Mucosa of descending colon (tissue), 3 donors: Measurements from ENCODE around the gene NHERF1. TPM values are rescaled to one million over a fixed set of nuclear protein-coding genes. Genes with fewer than 3 reads are reported as not detected.

ENCODE experiments used
- ATAC-seq: fragments of 200-7000 bp; cut with Tn5 transposase; one replicate; pipeline ENCODE4 v1.9.1; 2020; ENCODE audit warnings: mild to moderate bottlenecking, moderate library complexity
- DNase-seq, 3 donors: peaks; one replicate each; pipeline ENCODE4 v3.0.0-alpha.2; 2020
- H3K36me3 ChIP-seq: fragments of 200-600 bp; one replicate; pipeline ENCODE4 v1.8.0; 2021; ENCODE audit warnings: low read depth, mild to moderate bottlenecking
- H3K4me1 ChIP-seq: fragments of 200-600 bp; one replicate; pipeline ENCODE4 v1.8.0; 2021; ENCODE audit warnings: low read depth, mild to moderate bottlenecking
- H3K4me3 ChIP-seq: fragments of 200-600 bp; one replicate; pipeline ENCODE4 v1.8.0; 2021; ENCODE audit warnings: mild to moderate bottlenecking
- H3K9me3 ChIP-seq: fragments of 200-600 bp; one replicate; pipeline ENCODE4 v1.8.0; 2021; ENCODE audit warnings: mild to moderate bottlenecking
- CTCF ChIP-seq: fragments of 200-600 bp; IDR thresholded peaks from one replicate; pipeline ENCODE4 v1.8.0; 2022; ENCODE audit warnings: antibody characterized with exemption, mild to moderate bottlenecking
- intact Hi-C, 2 donors: fragments of 100-400 bp; cut with DNase I in 1 of 2; cut with micrococcal nuclease in 1 of 2; formaldehyde crosslinking; loops; one replicate each; pipeline versions ENCODE4 v1.11.0 to v1.11.1; 2022; cut with DNase I, micrococcal nuclease
- total RNA-seq, 3 donors: library from RNA; stranded (reverse); fragmentation: NEBNext Ultra II Directional in 2 of 3; extraction: Animal tissue kit (Norgen Biotek cat#: 25700) in 2 of 3; gene quantifications; one replicate each; pipeline versions ENCODE4 v1.2.1 to v1.2.4, GENCODE V29; 2021 to 2023
- donor health status: DM: no; HTN: no; CAD: no; lungs with moderate emphysema.
- donor health status: DM: no; HTN: no; CAD: no.
- donor health status: DM: no; HTN: yes; CAD: no.

The NHERF1 gene
- total RNA-seq, 3 donors from 2014 or later = 109 to 281 (median 164) TPM

GRCh38 chr17:74807925-74808324 is 59.5 kb downstream of the NHERF1 start:
- Histone ChIP-seq H3K4me1 (no peaks in the 10 kb centered on the region), H3K36me3 (no peaks in the 10 kb centered on the region), H3K9me3 (no peaks in the 10 kb centered on the region), H3K4me3 (no peak overlapping the region)
- no peak for TF ChIP-seq CTCF
- intact Hi-C loops = no loop called here
- DNase-seq (no peak), ATAC-seq (no peak)

DNA sequence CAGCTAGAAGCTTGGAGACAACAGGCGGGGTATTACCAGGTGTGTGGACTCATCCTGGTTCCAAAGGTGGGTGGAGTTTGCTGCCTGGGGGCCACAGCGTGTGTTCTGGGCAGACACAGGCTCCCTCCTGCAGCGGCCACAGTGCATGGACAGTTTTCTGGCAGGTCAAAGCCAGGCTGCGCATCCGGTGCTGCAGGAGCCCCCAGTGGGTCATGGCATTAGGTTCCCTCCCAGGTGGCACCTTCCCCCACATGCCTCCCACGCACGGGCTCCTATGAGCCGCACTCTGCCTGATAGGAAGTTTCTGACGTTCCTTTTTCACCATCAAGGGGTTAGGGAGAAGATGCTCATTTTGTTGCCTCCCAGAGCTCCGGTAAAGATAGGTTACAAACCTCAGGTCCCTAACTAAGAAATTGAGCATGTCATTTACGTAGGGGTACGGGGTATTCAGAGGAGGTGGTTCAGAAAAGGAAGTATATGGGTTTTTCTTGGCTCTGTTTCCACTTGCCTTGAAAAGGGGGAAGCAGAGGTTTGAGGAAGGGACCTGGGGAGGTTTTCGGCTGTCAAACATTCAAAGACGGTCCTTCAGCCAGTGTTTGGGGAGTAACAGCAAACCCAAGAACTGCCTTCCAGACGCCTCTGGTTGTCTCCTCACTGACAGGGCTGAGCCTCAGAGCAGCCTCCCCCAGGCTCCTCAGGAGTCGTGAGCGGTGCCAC is 60.4 kb downstream of the NHERF1 start:
- H3K4me3 ChIP-seq = no peak overlapping the region
- no peaks in the 10 kb centered on the region for H3K4me1 ChIP-seq
- no peak for ATAC-seq
- no peak for DNase-seq
- H3K36me3 ChIP-seq = no peaks in the 10 kb centered on the region
- intact Hi-C loops = no loop called here
- H3K9me3 ChIP-seq = no peaks in the 10 kb centered on the region
- TF ChIP-seq CTCF = no peak

DNA sequence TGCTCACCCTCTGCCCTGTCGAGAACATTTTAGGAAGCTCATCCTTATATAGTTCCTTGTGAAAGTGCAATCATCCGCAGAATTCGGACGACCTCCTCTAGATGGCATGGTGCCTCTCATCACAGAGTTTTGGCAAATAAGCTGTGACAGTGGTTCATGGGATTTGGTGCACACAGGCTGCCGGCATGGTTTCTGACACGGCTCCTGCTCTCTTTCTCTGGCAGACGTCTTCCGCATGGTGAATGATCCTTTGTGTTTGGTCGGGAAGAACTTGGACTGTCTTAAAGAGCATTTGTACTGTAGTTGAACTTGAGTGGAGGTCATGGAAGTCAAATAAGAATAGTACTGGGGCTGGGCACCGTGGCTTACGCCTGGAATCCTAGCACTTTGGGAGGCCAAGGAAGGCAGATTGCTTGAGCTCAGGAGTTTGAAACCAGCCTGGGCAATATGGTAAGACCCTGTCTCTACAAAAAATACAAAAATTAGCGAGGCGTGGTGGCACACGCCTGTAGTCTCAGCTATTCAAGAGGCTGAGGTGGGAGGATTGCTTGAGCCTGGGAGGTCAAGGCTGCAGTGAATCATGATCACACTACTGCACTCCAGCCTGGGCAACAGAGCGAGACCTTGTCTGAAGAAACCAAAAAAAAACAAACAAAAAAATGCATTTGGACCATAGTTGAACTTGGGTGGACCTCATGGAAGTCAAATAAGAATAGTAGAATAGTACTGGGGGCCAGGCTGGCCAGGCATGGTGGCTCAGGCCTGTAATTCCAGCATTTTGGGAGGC is 62.5 kb downstream of the NHERF1 start:
- no peaks in the 10 kb centered on the region for H3K9me3 ChIP-seq
- no peak for DNase-seq
- no peak overlapping the region for H3K4me3 ChIP-seq
- no peaks in the 10 kb centered on the region for H3K36me3 ChIP-seq
- intact Hi-C loops = no loop called here
- no peak for ATAC-seq
- no peak for TF ChIP-seq CTCF
- H3K4me1 ChIP-seq = no peaks in the 10 kb centered on the region

- Histone ChIP-seq H3K9me3 (no peaks in the 10 kb centered on the region), H3K36me3 (no peaks in the 10 kb centered on the region), H3K4me1 (no peaks in the 10 kb centered on the region), H3K4me3 (no peak overlapping the region)
- TF ChIP-seq CTCF = no peak
- ATAC-seq (no peak), DNase-seq (no peak)
- intact Hi-C loops = no loop called here
Observed at GRCh38 chr17:74812109-74813009, 63.9 kb downstream of the NHERF1 start.

DNA sequence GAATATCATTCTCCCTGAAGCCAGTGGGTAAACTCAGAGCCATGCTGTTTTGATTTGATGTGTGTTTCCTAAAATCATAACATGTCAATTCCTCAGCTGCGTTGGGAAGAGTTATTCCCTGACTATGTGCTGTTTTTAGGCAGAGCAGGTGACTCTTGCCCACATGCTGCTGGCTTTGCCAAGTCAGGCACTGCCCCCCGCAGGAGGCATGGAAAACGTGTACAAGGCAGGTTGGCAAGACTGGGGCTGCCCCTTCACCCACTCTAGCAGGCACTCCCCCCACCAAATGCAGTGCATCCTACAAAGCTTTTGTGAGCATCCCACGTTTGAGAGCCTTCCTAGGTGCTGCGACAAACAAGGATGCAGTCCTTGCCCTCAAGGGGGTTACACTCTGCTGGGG is 66.0 kb downstream of the NHERF1 start:
- intact Hi-C loops = no loop called here
- no peaks in the 10 kb centered on the region for H3K4me1 ChIP-seq
- no peak for ATAC-seq
- H3K9me3 ChIP-seq = no peaks in the 10 kb centered on the region
- no peak for DNase-seq
- TF ChIP-seq CTCF = no peak
- H3K4me3 ChIP-seq = no peak overlapping the region
- H3K36me3 ChIP-seq = no peaks in the 10 kb centered on the region
